Glomerular visceral epithelial cell (primary cell): ENCODE measurements around the gene WDR82.

ENCODE experiments used
- DNase-seq: peaks from one replicate; pipeline ENCODE4 v3.0.0-alpha.2; 2016; ENCODE audit errors: extremely low spot score

The WDR82 gene, protein sequence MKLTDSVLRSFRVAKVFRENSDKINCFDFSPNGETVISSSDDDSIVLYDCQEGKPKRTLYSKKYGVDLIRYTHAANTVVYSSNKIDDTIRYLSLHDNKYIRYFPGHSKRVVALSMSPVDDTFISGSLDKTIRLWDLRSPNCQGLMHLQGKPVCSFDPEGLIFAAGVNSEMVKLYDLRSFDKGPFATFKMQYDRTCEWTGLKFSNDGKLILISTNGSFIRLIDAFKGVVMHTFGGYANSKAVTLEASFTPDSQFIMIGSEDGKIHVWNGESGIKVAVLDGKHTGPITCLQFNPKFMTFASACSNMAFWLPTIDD

DNA sequence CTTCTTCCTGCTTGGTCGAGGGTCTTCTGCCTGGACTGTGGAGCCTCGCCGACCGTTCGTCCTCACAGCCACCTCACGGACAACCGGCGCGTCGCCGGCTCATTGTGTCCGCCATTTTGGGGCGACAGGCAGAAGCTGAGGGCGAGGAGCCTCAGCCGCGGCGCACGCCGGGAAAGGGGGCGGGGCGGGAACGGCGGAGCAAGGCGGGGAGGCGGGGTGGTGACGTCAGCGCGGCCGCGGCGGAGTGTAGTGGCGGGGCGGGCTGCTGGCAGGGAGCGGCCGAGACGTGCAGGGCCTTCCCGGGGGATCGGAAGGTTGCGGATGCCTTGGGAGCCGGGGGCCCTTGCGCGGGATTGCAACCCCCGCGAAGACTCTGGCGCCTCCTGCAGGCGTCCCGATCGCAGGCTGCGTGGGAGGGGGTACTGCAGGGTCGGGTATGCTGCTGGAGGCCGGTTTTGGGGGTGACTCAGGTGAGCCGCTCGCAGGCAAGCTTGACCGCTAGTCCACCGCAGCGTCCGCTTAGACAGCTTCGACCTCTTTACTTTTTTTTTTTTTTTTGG lies at the start of gene WDR82:
Gene WDR82, minus strand, starts transcription at position 140 of the 560 bp plus-strand sequence. CDS start 288 bp downstream, outside the sequence.
- peak; percentile 95 for DNase-seq

DNA sequence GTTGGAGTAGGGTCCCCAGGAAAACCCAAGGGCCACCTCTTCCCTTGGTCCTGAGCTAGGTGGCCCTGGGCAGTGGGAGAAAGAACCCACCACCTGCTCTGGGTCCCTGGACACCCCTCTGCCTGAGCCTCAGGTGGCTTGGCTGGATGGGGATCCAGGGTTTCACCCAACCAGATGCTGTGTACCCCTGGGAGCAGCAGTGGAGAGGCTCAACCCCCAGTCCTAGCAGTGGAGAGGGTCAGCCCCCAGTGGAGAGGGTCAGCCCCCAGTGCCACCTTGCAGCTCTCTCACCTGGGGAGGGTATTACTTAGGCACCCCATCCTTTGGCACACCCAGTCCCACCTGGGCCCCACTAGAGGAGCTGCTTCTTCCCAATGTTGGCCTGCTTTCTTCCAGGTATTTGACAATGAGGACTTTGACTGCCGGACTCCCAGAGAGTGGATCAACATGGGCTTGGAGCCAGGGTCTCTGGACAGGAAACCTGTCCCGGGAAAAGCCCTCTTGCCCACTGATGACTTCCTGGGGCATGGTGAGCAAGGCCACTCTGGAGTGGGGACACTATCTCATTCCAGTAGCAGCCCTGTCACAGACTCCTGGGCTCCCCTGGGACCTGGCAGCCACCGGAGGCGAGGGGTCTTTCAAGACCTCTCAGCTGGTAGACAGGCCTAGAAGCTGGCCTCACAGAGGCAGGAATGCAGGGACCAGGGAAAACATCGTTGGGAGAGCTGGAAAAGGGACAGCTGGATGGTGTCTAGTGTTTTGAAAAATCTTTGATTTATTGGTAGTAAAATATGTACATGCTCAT lies 49.2 kb upstream of the WDR82 start:
- DNase-seq = no peak

DNA sequence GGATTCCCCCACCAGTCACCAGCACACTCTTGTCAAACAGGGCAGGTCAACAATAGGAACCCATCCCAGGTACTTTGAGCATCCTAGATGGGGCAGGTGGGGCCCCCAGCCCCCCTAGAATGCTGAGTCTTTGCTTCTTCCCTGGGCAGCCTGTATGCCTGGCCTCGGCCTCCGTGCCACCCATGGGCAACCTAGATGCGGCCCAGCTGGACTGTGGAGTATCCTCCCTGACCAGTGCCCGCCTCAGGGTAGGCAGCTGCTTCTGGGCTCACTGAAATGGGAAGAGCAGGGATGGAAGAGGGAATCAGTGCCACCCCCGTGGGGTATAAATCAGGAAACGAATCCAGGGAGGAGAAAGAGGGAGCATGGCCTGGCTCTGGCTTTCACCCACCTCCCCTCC lies 48.5 kb upstream of the WDR82 start:
- DNase-seq = no peak

- no peak for DNase-seq
Observed at GRCh38 chr3:52325686-52326085, 47.2 kb upstream of the WDR82 start.

DNA sequence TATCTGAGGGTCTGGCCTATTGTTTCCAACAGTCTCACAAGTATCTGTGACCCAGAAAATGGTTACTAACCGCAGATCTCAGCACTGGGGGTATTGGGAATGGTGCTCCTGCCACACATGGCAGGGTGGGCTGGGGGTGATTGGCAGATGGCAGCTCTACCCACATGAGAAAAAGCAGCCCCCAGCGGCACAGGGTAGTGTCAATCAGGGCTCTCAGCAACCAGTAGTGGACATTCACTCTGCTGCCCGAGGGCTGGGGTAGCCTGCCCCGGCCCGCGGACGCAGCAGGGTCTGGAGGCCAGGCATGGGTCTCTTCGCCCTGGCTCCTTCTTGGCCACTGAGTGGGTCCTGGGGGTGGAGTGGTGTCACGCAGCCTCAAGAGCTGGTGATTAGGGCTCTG lies 46.2 kb upstream of the WDR82 start:
- no peak for DNase-seq

DNA sequence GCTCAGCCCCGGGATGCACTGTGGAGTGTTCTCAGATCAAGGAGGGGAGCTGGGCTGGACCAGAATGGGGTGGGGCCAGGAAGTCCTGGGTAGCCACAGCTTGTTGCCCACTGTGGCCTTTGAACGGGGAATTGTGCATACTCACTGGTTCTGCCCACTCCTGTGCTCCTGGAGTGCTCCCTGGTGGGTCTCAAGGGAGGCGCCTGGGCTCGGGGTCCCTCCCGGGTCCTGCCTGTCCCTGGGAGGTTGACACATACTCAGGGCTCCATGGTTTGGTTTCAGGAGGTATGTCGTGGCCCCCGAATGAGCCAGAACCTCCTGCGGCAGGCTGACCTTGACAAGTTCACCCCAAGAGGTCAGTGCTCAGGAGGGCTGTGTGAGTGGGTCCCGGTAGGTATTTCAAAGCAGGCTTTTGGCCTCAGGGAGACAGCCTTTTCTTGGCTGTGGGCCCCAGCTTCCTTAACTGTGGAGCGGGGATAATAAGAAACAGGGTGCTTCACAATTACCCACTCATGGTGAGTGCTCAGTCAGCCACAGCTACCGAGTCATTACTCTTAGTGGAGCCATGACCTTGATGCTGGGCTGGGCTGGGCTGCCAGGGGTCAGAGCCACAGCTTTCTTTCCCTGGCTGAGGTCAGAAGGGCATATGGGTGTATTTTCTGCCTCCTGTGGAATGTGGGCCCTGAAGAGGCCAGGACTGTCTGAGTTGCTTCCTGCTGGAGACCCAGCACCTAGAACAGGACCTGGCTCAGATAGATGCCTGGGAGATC lies 45.3 kb upstream of the WDR82 start:
- DNase-seq = peak; percentile 16

DNA sequence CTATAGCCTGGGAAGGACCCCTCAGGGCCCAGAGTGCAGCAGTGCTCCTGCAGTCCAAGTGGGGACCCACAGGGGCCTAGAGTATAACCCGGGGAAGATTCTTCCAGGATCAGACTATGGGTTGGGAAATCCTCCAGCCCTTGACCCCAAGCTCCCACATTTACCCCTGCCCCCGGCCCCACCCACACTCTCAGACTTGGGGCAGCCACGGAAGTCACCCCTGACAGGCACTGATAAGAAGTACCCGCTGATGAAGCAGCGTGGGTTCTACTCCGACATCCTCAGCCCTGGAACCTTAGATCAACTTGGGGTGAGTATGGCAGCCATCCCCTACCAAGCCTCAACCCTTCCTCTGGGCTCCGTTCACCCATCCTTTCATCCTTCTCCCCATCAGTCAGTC lies 44.0 kb upstream of the WDR82 start:
- no peak for DNase-seq

DNA sequence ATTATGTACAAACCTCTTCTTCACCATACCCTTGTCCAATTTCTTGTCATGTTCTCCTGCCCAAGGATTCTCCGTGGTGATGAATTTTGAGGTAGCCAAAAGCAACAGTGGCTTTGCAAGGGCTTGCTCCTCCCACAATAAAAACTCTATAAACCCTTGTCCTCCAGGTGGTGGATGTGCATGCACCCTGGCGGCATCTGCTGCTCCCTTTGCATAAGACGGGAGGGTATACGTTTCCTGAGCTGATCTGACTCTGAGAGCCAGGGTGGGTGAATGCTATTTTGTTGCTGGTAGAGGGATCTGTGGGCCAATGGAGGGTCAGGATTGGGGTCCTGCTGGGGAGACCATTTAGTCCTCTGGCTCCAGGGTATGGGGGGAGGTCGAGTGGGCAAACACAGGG lies 43.0 kb upstream of the WDR82 start:
- DNase-seq = no peak

DNA sequence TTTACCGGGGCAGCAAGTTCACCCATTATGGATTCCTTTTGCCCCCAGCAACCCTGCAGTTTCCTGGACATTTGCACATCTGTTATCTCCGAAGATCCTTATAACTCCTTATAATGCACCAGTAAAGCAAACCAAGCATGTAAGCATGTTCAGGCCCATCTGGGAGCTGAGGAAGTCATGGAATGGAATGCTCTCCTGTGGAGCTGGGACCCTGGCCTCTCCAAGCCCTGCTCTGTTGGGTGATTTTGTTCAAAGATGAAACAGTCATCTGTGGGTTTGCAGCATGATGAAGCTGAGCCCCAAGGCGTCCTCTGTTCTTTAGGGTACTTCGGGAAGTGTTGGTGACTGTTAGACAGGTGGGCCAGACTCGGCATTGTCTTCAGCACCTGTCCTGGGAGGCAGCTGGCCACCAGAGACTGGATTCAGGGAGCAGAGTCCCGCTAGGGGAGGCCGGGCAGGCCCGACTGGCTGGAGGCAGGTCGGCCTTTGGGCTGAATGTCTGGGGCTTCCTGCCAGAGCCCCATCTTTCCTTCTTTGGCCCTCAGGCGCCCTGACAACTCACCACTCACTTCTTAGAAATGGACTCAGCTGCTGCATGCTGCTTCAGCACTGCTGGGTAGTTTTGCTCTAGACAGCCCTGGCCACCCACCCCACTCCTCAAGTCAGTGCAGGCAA lies 41.6 kb upstream of the WDR82 start:
- DNase-seq = no peak

DNA sequence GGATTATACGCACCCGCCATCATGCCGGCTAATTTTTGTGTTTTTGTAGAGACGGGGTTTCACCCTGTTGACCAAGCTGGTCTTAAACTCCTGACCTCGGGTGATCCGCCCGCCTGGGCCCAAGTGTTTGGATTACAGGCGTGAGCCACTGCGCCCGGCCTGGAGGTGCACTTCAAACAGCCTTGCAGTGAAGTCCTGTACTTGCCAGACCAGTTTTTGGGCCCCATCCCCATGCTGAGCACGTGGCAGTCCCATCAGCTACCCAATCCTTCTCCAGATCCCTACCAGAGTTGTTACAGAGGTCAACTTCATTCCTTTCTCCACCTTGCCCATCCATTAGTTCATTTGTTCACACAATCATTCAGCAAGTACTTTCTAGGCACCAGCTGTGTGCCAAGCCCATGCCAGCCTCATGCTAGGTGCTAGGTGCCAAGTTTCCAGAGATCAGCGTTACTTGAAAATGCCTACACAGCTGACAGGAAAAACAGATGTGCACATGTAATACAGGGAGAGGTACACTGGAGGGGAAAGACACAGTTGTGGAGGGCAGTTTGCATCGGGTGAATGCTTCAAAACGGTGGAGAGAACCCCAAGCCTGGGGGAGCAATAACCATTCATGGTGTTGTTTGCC lies 39.9 kb upstream of the WDR82 start:
- DNase-seq = no peak

DNA sequence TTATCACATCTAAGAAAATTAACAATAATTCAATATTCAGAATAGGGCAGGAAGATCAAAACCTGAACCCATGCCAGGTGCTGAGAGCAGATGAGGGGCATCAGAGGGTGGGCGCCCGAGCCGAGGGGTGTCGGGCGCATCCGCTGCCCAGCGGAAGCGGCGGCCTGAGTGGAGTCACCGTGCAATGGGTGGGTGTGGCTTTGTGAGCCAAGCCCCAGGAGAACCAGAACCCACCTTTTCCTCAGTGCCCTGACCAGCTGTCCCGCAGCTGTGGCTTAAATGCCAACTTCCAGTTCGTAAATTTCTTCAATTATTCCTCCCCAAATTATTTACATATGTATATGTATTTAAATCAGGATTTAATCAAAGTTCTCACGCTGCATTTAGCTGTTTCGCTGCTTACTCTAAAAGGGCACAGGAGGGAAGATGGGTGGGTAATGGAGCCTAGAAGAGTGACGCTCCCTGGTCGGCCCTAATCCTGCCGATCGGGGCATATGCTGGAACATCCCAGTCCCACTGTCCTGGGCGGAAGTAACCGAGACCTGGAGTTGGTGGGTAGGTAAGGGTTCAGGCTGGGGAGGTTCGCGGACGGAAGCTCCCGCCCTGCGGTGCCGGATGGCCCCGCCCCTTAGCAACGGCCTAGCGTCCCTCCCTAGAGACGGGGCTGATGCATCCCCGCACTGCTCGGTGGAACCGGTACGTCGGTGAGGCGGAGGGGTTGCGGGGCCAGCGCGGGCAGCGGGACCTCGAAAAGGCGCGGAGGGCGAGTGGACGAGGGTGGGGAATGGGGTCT lies 39.0 kb upstream of the WDR82 start:
- no peak for DNase-seq

GRCh38 chr3:52315977-52316764 lies 37.7 kb upstream of the WDR82 start, which contains the start of gene DNAH1:
TSS of gene DNAH1 (plus strand) at chr3:52316319. CDS start at chr3:52322443, 6,124 bp downstream.
- no peak for DNase-seq

GRCh38 chr3:52315006-52315405 lies 36.6 kb upstream of the WDR82 start:
- no peak for DNase-seq

DNA sequence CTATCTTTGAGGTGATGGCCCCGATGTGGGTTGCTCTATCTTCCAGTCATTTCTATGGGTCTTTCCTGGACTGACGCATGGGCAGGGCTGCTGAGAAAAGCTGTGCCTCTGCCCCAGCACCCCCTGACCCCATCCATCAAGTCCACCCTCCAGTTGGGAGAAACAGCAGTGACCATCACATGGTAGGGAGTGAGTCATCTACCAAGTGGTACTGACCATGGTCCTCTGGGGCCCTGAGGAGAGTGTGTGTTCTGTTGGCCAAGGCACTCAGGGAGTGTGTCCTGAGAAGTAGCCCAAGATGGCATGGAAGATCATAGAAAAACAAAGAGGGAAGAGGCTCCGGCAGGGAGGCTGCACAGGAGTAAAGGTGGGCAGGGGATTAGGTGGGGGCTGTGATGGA lies 36.0 kb upstream of the WDR82 start:
- DNase-seq = no peak

GRCh38 chr3:52313774-52314188 lies 35.3 kb upstream of the WDR82 start:
- peak; percentile 30 for DNase-seq

GRCh38 chr3:52313188-52313773 lies 34.8 kb upstream of the WDR82 start:
- DNase-seq = no peak

- DNase-seq = no peak
Observed at GRCh38 chr3:52311576-52312119, 33.2 kb upstream of the WDR82 start.

GRCh38 chr3:52310861-52311575 lies 32.6 kb upstream of the WDR82 start:
- DNase-seq = no peak
